Measurements from ENCODE around the gene CTBP2. TPM values are rescaled to one million over a fixed set of nuclear protein-coding genes. Genes with fewer than 3 reads are reported as not detected.

CTBP2 gene
- total RNA-seq, 2 experiments from 2014 or later, result 0.27 to 0.29 TPM

DNA sequence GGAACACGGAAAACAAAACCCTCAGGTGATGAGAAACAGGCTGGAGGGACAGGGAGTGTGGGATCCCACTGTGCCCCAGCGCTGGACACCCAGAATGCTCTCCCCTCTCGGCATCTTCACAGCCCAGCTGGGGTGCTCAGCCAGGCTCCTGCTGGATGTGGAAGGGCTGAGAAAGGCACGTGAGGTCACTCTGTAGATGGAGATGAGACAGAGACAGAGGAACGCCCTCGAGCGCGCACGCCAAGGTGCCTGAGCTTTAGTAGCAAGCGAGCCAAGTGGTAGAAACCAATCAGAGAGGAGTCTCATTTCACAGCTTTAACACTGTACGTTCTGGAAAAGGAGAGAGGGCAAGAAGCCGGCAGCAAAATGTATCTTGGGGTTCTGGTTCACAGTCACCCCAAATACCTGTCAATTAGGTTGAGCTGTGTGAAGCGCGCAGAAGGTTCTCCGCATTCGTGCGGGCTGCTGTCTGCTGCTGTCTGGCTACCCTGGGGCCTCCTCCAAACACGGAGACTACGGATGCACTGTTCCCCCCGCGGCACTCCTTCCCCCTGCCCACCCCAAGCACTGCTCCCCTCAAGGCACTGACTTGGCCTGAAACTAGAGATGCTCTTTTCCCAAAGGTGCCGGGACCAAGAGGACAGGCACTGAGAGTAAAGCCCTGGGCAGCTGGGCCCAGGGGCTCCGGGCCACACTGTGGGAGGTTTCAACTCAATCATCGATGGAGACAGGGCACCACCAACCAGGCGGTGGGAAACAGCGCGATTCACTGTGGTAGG is 127.0 kb downstream of the CTBP2 start:
- no peaks in the 10 kb centered on the region for H3K36me3 Mint-ChIP-seq
- DNase-seq, result no peak
- ChIA-PET CTCF (interaction anchor here (0.6 to 1.5 kb wide), 3 partner anchors 9 to 15 kb away, joined by 3 to 5 read pairs (median 3); no protein-coding TSS in a partner anchor), POLR2A (no interaction called here)
- intact Hi-C loops (cut with micrococcal nuclease), result no loop called here
- H3K4me3 Mint-ChIP-seq, result no peak overlapping the region
- no peaks in the 10 kb centered on the region for H3K9me3 Mint-ChIP-seq
- H3K4me1 Mint-ChIP-seq (ENCODE audit: low read depth), result no peaks in the 10 kb centered on the region
- H3K27ac Mint-ChIP-seq, result no peak overlapping the region
- H3K27me3 Mint-ChIP-seq, result peaks cover 13% of the 10 kb centered on the region

DNA sequence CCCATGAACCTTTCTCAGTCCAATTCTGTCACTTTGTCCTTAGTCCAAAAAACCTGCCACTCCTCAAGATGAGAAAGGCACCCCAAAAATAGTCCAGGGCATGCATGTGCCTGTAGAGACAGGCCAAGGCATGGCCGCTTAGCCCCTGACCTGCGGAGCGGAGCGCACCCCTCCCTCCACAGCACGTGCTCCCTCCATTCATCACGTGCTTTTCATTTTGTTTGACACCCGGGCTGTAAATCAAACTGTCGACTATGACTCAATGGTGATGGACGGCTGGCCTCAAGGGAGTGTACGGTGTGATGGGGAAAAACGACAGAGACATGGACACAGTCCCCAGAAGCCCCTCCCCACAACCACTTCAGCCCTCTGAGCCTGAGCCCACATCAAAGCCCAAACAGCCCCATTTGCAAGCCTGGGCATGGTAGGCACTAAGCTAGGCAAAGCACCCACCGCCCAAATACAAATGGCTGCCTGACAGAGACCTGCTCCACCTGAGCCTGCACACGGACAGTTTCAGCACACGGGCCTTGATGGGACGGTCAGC is 127.8 kb downstream of the CTBP2 start:
- Mint-ChIP-seq H3K4me3 (no peak overlapping the region), H3K4me1 (ENCODE audit: low read depth) (no peaks in the 10 kb centered on the region), H3K36me3 (no peaks in the 10 kb centered on the region), H3K27ac (no peak overlapping the region), H3K27me3 (peaks cover 13% of the 10 kb centered on the region), H3K9me3 (no peaks in the 10 kb centered on the region)
- no peak for DNase-seq
- ChIA-PET CTCF (interaction anchor here (1.3 kb wide), 1 partner anchor 15 kb away, joined by 3 read pairs; no protein-coding TSS in a partner anchor), POLR2A (no interaction called here)
- intact Hi-C loops (cut with micrococcal nuclease), result no loop called here

DNA sequence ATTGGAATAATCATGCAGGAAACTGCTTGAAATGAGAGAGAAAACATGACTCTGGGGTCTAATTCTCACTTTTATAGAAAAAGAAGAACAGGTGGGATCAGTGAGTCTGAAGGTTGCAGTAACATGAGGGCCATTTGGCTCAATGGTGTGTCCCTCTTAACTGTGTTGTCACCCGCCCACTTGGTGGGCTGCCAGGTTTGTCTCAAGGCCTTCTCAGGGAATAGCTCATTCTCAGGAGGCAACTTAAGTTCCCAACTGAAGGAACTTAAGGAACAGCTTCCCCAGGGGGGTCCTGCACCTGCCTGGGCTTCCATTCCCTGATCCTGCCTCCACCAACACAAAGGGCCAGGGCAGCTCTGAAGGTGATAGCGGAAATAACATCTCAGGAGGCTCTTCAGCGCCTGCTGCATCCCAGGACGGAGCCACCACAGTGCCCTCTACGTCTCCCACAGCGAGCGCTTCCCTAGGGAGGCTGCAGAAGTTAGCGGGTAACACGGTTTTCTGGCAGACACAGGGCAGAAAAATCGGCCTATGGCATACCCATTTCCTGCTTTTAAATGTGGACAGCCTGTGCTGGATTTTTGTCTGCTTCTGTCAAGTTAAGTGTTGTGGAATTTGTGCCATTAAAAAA is 129.7 kb downstream of the CTBP2 start:
- ChIA-PET POLR2A (no interaction called here), CTCF (no interaction called here)
- Mint-ChIP-seq H3K27me3 (peaks cover 13% of the 10 kb centered on the region), H3K36me3 (no peaks in the 10 kb centered on the region), H3K9me3 (no peaks in the 10 kb centered on the region), H3K4me3 (no peak overlapping the region), H3K27ac (no peak overlapping the region), H3K4me1 (ENCODE audit: low read depth) (no peaks in the 10 kb centered on the region)
- intact Hi-C loops (cut with micrococcal nuclease), result no loop called here
- DNase-seq, result no peak

DNA sequence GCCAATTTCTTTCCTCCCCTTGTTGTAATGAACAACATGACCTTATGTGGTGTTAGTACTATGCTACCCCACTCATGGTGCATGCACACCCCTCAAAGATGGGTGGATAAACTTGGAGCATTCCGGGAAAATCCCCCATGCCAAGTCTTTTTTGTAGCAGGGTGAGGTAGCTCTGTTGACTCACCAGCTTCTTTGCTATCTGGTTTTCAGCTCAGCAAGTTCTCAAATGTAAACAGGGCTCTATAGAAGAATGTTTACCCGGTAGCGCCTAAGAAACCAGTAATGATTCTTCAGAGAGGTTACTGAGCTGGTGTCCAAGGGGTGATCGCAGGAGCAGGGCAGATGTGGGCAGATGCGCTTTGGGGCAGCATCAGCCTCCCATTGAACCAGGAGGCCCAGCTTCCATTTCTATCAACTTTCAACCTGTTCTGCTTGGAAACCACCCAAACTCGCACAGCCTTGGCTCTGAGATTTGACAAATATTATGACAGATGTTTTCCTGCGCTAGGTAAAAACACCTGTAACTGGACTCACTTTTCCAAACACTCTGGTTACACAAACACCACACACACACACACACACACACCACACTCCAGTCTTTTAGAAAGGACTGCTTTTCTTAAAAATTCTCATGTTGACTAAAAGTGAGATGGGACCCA is 130.7 kb downstream of the CTBP2 start:
- ChIA-PET POLR2A (no interaction called here), CTCF (no interaction called here)
- Mint-ChIP-seq H3K27ac (no peak overlapping the region), H3K4me1 (ENCODE audit: low read depth) (no peaks in the 10 kb centered on the region), H3K9me3 (no peaks in the 10 kb centered on the region), H3K27me3 (peaks cover 10% of the 10 kb centered on the region), H3K4me3 (no peak overlapping the region), H3K36me3 (no peaks in the 10 kb centered on the region)
- DNase-seq, result no peak
- intact Hi-C loops (cut with micrococcal nuclease), result no loop called here

DNA sequence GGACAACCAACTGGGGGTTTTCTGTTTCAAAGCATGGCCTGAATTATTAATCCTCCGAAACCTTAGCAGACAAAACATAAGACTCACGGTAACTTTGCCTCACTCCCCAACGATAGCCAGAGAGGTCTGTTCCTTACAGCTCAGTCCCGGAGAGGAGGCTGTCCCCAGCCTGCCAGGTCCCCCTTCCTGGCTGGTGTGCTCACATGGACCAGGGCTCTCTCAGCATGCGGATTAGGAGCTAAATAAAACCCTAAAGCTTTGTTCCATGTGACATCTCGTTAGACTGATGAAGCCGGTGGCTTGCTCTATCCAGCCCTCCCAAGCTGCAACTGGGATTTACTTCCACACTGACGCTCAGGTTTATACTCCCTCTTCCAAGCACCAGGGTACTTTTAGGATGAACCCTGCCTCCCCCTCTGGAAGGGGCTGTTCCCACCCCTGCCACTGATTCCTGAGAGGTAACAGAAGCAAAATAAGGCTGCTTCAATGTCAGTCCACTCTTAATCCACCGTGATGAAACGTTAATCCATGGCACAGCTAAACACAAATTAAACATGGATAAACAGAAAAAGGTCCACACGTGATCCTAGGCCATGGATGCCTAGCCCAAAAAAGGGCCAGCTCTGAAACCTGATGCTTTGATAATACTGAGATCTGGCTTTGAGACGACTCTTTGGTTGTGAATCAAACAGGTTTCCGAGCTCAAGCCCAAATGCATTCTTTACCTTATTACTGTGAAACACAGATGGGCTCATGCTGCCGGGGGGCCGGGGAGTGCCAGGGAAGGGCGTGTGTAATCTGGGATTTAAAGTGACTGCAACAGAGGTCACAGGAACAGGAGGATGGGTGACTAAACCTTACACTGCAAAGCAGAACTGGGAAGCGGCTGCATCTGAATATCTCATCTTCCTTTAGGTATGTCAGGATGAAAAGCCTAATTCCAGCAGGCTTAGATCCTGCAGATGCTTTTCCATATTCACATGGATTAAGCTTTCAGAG is 132.2 kb downstream of the CTBP2 start:
- POLR2A ChIA-PET, result no interaction called here
- Mint-ChIP-seq H3K4me1 (ENCODE audit: low read depth) (no peaks in the 10 kb centered on the region), H3K4me3 (no peak overlapping the region)

DNA sequence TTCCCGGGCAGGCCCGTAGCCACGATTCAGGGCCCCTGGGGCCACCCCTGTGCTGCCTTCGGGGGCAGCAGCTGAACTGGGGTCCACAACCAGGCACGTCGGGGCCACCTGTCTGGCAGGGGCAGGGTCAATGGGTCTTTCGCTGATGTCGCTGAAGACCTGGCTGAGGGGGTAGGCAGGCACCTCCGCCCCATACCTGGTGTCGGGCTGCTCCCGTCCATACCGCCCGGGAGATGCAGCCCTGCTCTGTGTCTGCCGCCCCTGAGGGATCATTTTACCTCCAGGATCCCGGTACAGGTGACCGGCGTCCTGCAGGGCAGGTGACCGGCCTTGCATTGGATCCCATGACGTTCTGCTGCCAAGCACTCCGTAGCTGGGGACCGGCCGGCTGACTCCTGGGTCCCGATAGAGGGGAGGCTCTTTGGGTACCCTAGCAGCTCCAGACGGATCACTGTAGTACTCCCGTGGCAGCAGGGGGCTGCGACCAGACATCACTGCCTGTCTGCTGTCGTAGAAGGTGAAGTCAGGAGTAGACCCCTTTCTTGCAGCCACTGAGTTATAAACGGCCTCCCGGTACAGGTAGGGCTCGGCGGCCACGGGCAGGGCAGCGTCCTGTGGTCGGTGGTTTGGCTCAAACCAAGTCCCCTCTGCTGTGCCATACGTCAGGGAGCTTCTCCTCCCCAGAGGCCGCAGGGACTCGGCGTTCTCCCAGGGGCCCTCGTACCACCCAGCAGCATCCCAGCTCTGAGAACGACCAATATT is 133.2 kb downstream of the CTBP2 start:
- no peaks in the 10 kb centered on the region for H3K4me1 Mint-ChIP-seq (ENCODE audit: low read depth)
- intact Hi-C loops (cut with micrococcal nuclease), result no loop called here
- peaks cover 7% of the 10 kb centered on the region for H3K27me3 Mint-ChIP-seq
- ChIA-PET POLR2A (no interaction called here), CTCF (no interaction called here)
- no peaks in the 10 kb centered on the region for H3K36me3 Mint-ChIP-seq
- no peaks in the 10 kb centered on the region for H3K9me3 Mint-ChIP-seq
- no peak for DNase-seq
- H3K27ac Mint-ChIP-seq, result no peak overlapping the region
- no peak overlapping the region for H3K4me3 Mint-ChIP-seq

More for the DNA sequence above, 132.2 kb downstream of the CTBP2 start:
- H3K27me3 Mint-ChIP-seq, result peaks cover 10% of the 10 kb centered on the region
- H3K9me3 Mint-ChIP-seq, result no peaks in the 10 kb centered on the region
- DNase-seq, result no peak
- CTCF ChIA-PET, result no interaction called here
- no peaks in the 10 kb centered on the region for H3K36me3 Mint-ChIP-seq
- no peak overlapping the region for H3K27ac Mint-ChIP-seq
- intact Hi-C loops (cut with micrococcal nuclease), result no loop called here

DNA sequence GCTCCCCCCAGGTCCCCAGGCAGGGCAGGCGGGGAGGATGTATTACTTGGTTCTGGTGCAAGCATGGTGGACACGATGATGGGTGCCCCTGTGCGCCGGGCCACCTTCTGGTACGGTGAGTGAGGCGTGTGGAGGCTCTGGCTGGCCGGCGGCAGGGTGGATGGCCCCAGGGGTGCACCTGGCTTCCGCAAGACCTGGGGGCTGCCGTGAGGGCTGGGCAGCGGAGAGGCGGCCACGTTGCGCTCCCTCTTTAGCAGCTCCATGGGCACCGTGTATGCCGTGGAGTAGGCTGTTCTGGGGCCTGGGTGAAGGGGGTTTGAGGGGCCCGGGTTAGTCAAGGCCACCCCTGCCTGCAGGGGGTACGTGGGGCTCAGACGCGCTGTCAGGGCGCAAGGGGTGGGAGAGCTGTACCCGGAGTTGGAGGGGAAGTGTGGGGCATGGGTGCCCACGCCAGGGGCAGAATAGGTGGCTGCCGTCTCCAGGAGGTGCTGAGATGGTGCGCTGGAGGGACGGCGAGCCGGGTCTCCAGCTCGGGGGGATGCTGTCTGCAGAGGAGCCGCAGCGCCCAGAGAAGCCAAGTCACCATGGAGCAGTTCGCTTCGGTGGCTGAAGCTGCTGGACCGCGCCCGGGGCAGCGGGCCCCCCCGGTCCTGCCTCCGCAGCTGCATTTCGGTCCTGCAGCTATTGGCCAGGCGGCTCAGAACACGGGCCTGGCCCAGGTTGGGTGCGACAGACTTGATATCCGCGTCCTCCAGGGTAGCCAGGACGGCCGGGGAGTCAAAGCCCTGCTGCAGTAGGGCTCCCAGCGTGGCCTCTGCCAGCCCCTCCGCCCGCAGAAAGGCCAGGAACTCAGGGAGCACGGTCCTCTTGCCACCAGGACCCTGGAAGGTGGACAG is 134.1 kb downstream of the CTBP2 start:
- H3K27ac Mint-ChIP-seq, result no peak overlapping the region
- peaks cover 4% of the 10 kb centered on the region for H3K27me3 Mint-ChIP-seq
- H3K4me1 Mint-ChIP-seq (ENCODE audit: low read depth), result no peaks in the 10 kb centered on the region
- no peaks in the 10 kb centered on the region for H3K36me3 Mint-ChIP-seq
- no peaks in the 10 kb centered on the region for H3K9me3 Mint-ChIP-seq
- DNase-seq, result no peak
- ChIA-PET CTCF (no interaction called here), POLR2A (no interaction called here)
- intact Hi-C loops (cut with micrococcal nuclease), result no loop called here
- H3K4me3 Mint-ChIP-seq, result no peak overlapping the region

DNA sequence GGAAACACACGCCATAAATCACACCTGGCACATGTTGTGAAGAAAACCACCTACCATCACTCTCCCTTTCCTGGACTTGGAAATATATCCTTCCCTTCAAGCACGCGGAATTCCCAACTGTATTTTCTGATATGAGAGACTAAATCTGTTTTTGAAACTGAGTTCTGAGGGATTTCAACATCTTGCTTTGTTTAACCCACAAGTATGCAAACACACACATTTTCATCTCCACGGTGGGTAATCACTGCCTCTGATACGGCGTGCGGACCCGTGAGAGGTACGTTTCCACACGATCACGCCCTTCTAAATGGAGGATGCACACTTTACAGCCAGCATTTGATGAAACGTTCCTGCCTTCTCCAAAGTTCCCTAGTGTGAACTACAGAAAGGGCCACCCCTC is 135.0 kb downstream of the CTBP2 start:
- no peaks in the 10 kb centered on the region for H3K36me3 Mint-ChIP-seq
- H3K4me3 Mint-ChIP-seq, result no peak overlapping the region
- ChIA-PET CTCF (no interaction called here), POLR2A (no interaction called here)
- intact Hi-C loops (cut with micrococcal nuclease), result no loop called here
- peaks cover 4% of the 10 kb centered on the region for H3K27me3 Mint-ChIP-seq
- no peak for DNase-seq
- no peak overlapping the region for H3K27ac Mint-ChIP-seq
- H3K9me3 Mint-ChIP-seq, result no peaks in the 10 kb centered on the region
- H3K4me1 Mint-ChIP-seq (ENCODE audit: low read depth), result no peaks in the 10 kb centered on the region

DNA sequence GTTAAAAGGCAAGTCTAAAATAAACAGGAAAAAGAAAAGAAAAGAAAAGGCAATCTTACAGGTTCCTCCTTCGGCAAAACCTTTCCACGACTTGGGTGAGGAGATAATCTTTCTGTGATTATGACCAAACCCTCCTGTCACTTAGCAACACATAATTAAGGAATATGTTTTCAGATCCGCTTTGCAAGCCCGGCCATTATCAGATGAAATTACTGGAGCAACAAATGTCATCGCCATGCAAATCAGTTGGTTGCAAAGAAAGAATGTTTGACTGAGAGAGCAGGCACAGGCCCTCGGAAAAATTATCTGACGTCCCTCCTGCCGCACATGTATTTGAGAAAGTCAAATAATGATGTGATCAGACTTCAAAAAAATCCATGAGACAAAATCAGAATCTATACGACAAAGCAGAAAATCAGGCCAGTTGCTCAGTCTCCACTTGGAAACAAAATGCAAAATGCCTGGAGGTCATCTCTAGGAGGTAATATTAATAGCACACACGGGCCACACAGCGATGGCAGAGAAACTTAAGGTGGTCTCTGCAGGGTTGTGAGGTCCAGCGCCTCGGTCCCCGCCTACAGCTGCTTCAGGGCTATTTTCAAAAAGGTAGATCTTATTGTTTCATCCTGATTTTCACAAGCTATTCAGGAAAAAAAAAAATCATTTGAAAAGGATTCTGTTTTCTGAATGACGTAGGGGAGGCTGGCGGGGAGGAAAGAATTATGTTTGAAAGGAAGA is 135.7 kb downstream of the CTBP2 start:
- H3K36me3 Mint-ChIP-seq, result no peaks in the 10 kb centered on the region
- DNase-seq, result no peak
- intact Hi-C loops (cut with micrococcal nuclease), result no loop called here
- POLR2A ChIA-PET, result no interaction called here
- CTCF ChIA-PET, result no interaction called here
- peaks cover 2% of the 10 kb centered on the region for H3K27me3 Mint-ChIP-seq
- no peak overlapping the region for H3K4me3 Mint-ChIP-seq
- no peaks in the 10 kb centered on the region for H3K9me3 Mint-ChIP-seq
- no peaks in the 10 kb centered on the region for H3K4me1 Mint-ChIP-seq (ENCODE audit: low read depth)
- no peak overlapping the region for H3K27ac Mint-ChIP-seq

DNA sequence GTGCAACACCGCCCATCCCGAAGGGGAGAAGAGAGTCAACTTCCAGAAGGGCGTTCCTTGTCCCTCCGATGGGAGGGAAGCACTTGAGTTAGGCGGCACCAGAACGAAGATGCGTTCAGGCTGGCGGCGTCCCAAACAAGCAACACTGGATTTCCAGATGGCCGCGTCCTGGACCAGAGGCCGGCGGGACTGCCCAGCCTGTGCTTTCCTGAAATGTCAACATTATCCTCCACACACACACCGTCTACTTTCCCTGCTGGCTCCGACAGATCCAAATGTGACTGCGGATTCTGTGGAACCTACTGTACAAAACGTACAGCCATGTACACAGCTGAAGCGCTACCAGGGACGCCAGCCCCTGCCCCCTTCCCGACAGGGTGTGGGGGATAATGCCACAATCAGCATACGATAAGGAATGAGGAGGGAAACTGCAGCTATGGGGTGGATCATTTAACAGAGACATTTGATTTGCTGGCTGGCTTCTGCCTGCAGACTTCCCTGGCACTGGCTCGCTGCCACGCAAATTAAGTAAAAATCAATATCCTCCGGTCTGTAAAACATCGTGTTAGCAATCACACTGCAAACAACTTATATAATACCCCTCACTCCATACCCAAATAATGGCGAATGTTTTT is 136.4 kb downstream of the CTBP2 start:
- H3K36me3 Mint-ChIP-seq, result no peaks in the 10 kb centered on the region
- H3K9me3 Mint-ChIP-seq, result no peaks in the 10 kb centered on the region
- H3K4me1 Mint-ChIP-seq (ENCODE audit: low read depth), result no peaks in the 10 kb centered on the region
- ChIA-PET CTCF (no interaction called here), POLR2A (no interaction called here)
- H3K4me3 Mint-ChIP-seq, result no peak overlapping the region
- H3K27me3 Mint-ChIP-seq, result no peaks in the 10 kb centered on the region
- intact Hi-C loops (cut with micrococcal nuclease), result no loop called here
- no peak overlapping the region for H3K27ac Mint-ChIP-seq
- no peak for DNase-seq

Measured in activated CD4-positive, alpha-beta memory T cell treated with anti-CD3 and anti-CD28 coated beads for 36 hours (primary cell).